Activated T-cell treated with anti-CD3 and anti-CD28 coated beads, Interleukin-2, amount 50 U/mL, for 24 hours (primary cell): ENCODE results near the gene SH3RF2.
"Not testable (repeated sequence)": the region's sequence is repeated elsewhere in the genome, so short reads cannot be mapped to it uniquely, and the experiment has no call there.

Experiments used
- DNase-seq: peaks from one replicate; pipeline ENCODE4 v3.0.0-alpha.2; 2020
- H3K27ac Mint-ChIP-seq: 2 replicates; pipeline ENCODE4 v1.8.0; 2020; ENCODE audit warnings: mild to moderate bottlenecking, mixed read lengths
- H3K27me3 Mint-ChIP-seq: 2 replicates; pipeline ENCODE4 v1.8.0; 2020; ENCODE audit warnings: mixed read lengths
- H3K36me3 Mint-ChIP-seq: 2 replicates; pipeline ENCODE4 v1.8.0; 2020; ENCODE audit warnings: low read depth, mixed read lengths
- H3K4me1 Mint-ChIP-seq: 2 replicates; pipeline ENCODE4 v1.8.0; 2020; ENCODE audit warnings: low read depth, mixed read lengths
- H3K4me3 Mint-ChIP-seq: 2 replicates; pipeline ENCODE4 v1.8.0; 2020; ENCODE audit warnings: mild to moderate bottlenecking, moderate library complexity, mixed read lengths
- H3K9me3 Mint-ChIP-seq: 2 replicates; pipeline ENCODE4 v1.8.0; 2020; ENCODE audit warnings: mixed read lengths

The SH3RF2 gene

GRCh38 chr5:146084376-146084775 lies 148.0 kb downstream of the SH3RF2 start:
- H3K27me3 Mint-ChIP-seq, result peaks cover 16% of the 10 kb centered on the region
- no peak for DNase-seq
- H3K4me1 Mint-ChIP-seq, result peaks cover 9% of the 10 kb centered on the region
- no peak overlapping the region for H3K27ac Mint-ChIP-seq
- no peaks in the 10 kb centered on the region for H3K36me3 Mint-ChIP-seq
- H3K4me3 Mint-ChIP-seq, result no peak overlapping the region
- no peaks in the 10 kb centered on the region for H3K9me3 Mint-ChIP-seq

DNA sequence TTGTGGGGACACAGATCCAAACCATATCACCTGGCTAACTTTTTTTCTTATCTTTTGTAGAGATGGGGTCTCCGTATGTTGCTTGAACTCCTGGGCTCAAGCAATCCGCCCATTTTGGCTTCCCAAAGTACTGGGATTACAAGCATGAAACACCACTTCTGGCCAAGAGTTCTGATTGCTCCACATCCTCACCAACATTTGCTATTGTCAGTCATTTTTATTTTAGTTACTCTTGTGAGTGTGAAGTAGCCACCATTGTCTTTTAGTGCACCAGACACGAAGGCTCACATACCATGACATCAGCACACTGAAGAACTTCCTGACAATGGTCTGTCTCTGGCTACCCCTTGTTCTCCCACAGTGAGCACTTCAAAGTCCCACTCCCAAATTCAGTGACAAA lies 151.7 kb downstream of the SH3RF2 start:
- no peaks in the 10 kb centered on the region for H3K36me3 Mint-ChIP-seq
- H3K9me3 Mint-ChIP-seq, result no peaks in the 10 kb centered on the region
- no peak overlapping the region for H3K27ac Mint-ChIP-seq
- DNase-seq, result no peak
- no peak overlapping the region for H3K4me3 Mint-ChIP-seq
- peaks cover 2% of the 10 kb centered on the region for H3K4me1 Mint-ChIP-seq
- H3K27me3 Mint-ChIP-seq, result peaks cover 2% of the 10 kb centered on the region

- no peak for DNase-seq
- H3K4me1 Mint-ChIP-seq, result peaks cover 2% of the 10 kb centered on the region
- no peaks in the 10 kb centered on the region for H3K9me3 Mint-ChIP-seq
- H3K27me3 Mint-ChIP-seq, result no peaks in the 10 kb centered on the region
- no peaks in the 10 kb centered on the region for H3K36me3 Mint-ChIP-seq
- no peak overlapping the region for H3K4me3 Mint-ChIP-seq
- H3K27ac Mint-ChIP-seq, result no peak overlapping the region
These were observed 152.9 kb downstream of the SH3RF2 start for GRCh38 chr5:146089287-146089686.

GRCh38 chr5:146091881-146092280 lies 155.5 kb downstream of the SH3RF2 start:
- Mint-ChIP-seq H3K36me3 (no peaks in the 10 kb centered on the region), H3K4me1 (peaks cover 2% of the 10 kb centered on the region), H3K27ac (no peak overlapping the region), H3K27me3 (no peaks in the 10 kb centered on the region), H3K9me3 (no peaks in the 10 kb centered on the region), H3K4me3 (no peak overlapping the region)
- DNase-seq, result no peak

DNA sequence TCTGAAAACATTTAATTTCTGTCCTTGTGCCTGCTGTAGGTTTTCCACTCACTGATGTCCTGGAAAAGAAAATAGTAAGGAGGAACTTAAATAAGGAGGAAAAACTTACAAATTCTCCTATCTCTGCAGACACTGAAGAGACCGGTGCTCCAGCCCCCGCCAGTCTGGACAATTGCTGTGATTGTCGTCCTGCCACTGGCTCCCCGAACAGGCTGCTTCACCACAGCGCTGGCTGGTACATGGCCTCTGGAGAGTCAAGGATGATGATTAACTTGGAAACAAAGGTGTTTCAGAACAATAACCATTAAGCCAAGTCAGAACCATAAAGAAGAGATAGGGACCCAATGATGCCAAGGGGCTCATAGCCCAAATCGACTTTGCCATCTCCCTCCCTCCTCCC lies 161.7 kb downstream of the SH3RF2 start:
- Mint-ChIP-seq H3K9me3 (no peaks in the 10 kb centered on the region), H3K36me3 (no peaks in the 10 kb centered on the region), H3K4me3 (no peak overlapping the region), H3K27me3 (no peaks in the 10 kb centered on the region), H3K27ac (no peak overlapping the region), H3K4me1 (no peaks in the 10 kb centered on the region)
- no peak for DNase-seq

- no peaks in the 10 kb centered on the region for H3K4me1 Mint-ChIP-seq
- DNase-seq, result no peak
These were observed 165.3 kb downstream of the SH3RF2 start for GRCh38 chr5:146101646-146102045.

DNA sequence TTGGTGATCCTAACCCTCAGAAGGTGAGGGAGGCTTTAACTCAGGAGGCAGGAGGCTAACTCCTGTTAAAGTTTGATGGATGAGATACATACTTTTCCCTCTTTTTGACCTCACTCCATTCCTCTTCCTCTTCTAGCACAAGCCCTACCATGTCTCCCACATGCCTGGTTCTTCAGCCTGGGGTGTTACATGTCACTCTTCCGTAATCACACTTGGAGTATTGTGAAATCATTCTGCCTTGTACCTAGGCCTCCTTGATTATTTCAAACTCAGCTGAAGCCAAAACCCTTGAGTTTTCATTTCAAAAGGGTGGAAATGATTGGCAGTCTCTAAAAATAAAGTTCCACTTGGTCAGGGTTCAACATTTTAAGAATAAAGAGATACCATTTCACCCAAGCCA lies 167.2 kb downstream of the SH3RF2 start:
- H3K9me3 Mint-ChIP-seq, result no peaks in the 10 kb centered on the region
- H3K27me3 Mint-ChIP-seq, result no peaks in the 10 kb centered on the region
- no peak overlapping the region for H3K4me3 Mint-ChIP-seq
- peaks cover 11% of the 10 kb centered on the region for H3K36me3 Mint-ChIP-seq
- no peak overlapping the region for H3K27ac Mint-ChIP-seq
- no peaks in the 10 kb centered on the region for H3K4me1 Mint-ChIP-seq
- DNase-seq, result no peak

More at GRCh38 chr5:146101646-146102045, 165.3 kb downstream of the SH3RF2 start:
- no peak overlapping the region for H3K27ac Mint-ChIP-seq
- no peak overlapping the region for H3K4me3 Mint-ChIP-seq
- no peaks in the 10 kb centered on the region for H3K9me3 Mint-ChIP-seq
- no peaks in the 10 kb centered on the region for H3K27me3 Mint-ChIP-seq
- H3K36me3 Mint-ChIP-seq, result peaks cover 10% of the 10 kb centered on the region

- H3K27ac Mint-ChIP-seq, result no peak within 1 kb of the TSS
- no peaks in the 10 kb centered on the region for H3K27me3 Mint-ChIP-seq
- no peak for DNase-seq
- H3K9me3 Mint-ChIP-seq, result no peaks in the 10 kb centered on the region
- peaks cover 15% of the 10 kb centered on the region for H3K36me3 Mint-ChIP-seq
- no peaks in the 10 kb centered on the region for H3K4me1 Mint-ChIP-seq
- H3K4me3 Mint-ChIP-seq, result no peak within 1 kb of the TSS
These were observed 169.1 kb downstream of the SH3RF2 start, which contains the start of gene PLAC8L1 for GRCh38 chr5:146105477-146105876. Gene PLAC8L1 (minus strand): TSS chr5:146105577. CDS start chr5:146104311, 1,266 bp downstream.

DNA sequence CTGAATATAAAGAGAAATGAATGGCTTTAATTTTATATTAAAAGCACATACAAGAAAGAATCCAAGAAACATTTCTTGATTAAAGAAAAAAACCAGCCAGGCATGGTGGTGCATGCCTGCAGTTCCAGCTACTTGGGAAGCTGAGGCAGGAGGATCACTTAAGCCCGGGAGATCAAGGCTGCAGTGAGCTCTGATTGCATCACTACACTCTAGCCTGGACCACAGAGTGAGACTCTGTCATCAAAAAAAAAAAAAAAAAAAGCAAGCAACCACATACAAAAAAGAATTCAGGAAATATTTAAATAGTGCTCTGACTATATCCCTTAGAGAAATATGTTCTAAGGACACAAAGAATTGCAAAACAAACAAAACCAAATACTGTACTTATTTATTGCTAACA lies 171.5 kb downstream of the SH3RF2 start:
- H3K36me3 Mint-ChIP-seq, result peaks cover 32% of the 10 kb centered on the region
- no peaks in the 10 kb centered on the region for H3K9me3 Mint-ChIP-seq
- DNase-seq, result no peak
- H3K4me1 Mint-ChIP-seq, result no peaks in the 10 kb centered on the region
- no peaks in the 10 kb centered on the region for H3K27me3 Mint-ChIP-seq
- H3K4me3 Mint-ChIP-seq, result no peak overlapping the region
- H3K27ac Mint-ChIP-seq, result no peak overlapping the region

DNA sequence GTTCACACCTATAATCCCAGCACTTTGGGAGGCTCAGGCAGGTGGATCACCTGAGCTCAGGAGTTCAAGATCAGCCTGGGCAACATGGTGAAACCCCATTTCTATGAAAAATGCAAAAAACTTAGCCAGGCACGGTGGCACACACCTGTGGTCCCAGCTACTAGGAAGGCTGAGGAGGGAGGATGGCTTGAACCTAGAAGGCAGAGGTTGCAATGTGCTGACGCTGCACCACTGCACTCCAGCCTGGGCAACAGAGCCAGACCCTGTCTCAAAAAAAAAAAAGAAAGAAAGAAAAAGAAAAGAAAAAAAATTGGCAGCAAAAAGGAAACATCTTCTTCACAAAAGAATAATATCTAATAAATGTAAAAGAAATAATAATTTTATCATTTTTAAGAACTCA lies 172.5 kb downstream of the SH3RF2 start:
- H3K27me3 Mint-ChIP-seq, H3K9me3 Mint-ChIP-seq, H3K4me3 Mint-ChIP-seq: not testable (repeated sequence)

DNA sequence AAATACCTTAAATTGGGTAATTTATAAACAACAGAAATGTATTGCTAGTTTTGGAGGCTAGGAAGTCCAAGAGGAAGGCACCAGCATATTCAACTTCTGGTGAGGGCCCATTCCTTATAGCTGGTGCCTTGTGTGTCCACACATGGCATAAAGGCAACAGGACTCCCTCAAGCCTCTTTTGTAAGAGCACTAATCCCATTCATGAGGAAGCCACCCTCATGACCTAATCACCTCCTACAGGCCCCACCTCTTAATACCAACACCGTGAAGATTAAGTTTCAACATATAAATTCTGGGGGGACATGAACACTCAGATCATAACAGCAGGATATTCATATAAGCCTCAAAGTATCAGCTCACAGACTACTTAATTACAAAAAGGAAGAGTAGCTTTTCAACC lies 173.0 kb downstream of the SH3RF2 start:
- H3K4me3 Mint-ChIP-seq, result no peak overlapping the region
- no peak overlapping the region for H3K27ac Mint-ChIP-seq
- H3K36me3 Mint-ChIP-seq, result peaks cover 40% of the 10 kb centered on the region
- no peaks in the 10 kb centered on the region for H3K4me1 Mint-ChIP-seq
- H3K27me3 Mint-ChIP-seq, result no peaks in the 10 kb centered on the region
- DNase-seq, result no peak
- no peaks in the 10 kb centered on the region for H3K9me3 Mint-ChIP-seq

More for the DNA sequence above, 172.5 kb downstream of the SH3RF2 start:
- not testable (repeated sequence) for DNase-seq, H3K27ac Mint-ChIP-seq, H3K4me1 Mint-ChIP-seq
- peaks cover 38% of the 10 kb centered on the region for H3K36me3 Mint-ChIP-seq

DNA sequence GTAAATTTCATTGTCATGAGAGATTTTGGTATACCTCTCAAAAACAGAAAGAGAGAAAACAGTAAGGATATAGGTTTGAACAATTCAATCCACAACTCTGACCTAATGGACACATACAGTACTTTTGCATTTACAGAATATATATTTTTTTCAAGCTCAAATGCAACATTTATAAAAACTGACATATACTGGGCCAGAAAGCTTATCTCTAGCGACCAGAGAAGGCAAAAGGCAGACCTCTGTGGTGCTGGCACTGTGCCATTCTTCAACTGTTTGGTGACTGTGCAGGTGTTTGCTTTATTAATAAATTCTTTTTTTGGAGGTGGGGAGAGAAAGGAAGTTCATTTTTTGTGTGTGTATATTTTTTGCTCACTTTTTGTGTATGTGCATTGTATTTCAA lies 175.0 kb downstream of the SH3RF2 start:
- no peaks in the 10 kb centered on the region for H3K4me1 Mint-ChIP-seq
- no peak for DNase-seq
- peaks cover 54% of the 10 kb centered on the region for H3K36me3 Mint-ChIP-seq
- H3K27ac Mint-ChIP-seq, result no peak overlapping the region
- H3K27me3 Mint-ChIP-seq, result no peaks in the 10 kb centered on the region
- no peak overlapping the region for H3K4me3 Mint-ChIP-seq
- no peaks in the 10 kb centered on the region for H3K9me3 Mint-ChIP-seq

DNA sequence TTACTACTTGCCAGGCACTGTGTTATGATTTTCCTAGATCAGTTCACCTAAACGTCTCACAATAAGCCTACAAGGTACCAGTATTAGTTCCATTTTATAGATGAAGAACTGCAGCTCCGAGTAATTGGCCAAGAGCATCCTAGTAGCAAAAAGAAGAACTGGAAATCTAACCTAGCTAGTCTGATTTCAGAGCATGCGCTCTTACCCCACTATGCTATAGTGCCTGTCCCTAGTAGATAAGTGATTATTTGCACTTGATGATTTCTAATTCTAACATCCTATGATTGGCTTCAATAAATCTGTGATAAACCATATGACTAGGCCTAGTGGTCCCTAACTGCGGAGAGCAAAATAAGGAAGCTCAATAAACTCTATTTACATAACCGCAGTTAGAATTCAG lies 176.1 kb downstream of the SH3RF2 start:
- H3K36me3 Mint-ChIP-seq, result peaks cover 64% of the 10 kb centered on the region
- DNase-seq, result no peak
- no peak overlapping the region for H3K27ac Mint-ChIP-seq
- H3K9me3 Mint-ChIP-seq, result no peaks in the 10 kb centered on the region
- H3K27me3 Mint-ChIP-seq, result no peaks in the 10 kb centered on the region
- H3K4me1 Mint-ChIP-seq, result no peaks in the 10 kb centered on the region
- no peak overlapping the region for H3K4me3 Mint-ChIP-seq
